Activated CD8-positive, alpha-beta T cell treated with anti-CD3 and anti-CD28 coated beads for 36 hours (primary cell): Measurements from ENCODE around the gene CEP41. TPM values are rescaled to one million over a fixed set of nuclear protein-coding genes. Genes with fewer than 3 reads are reported as not detected.

Experiments used
- ATAC-seq: fragments of 200-7000 bp; cut with Tn5 transposase; one replicate; pipeline ENCODE4 v1.10.0; 2021; ENCODE audit warnings: mild to moderate bottlenecking, moderate library complexity
- CTCF ChIA-PET: fragments of 350-600 bp; sonication (Branson Sonifier 250); formaldehyde crosslinking; loops from one replicate; lab custom pipeline; 2021; ENCODE audit warnings: antibody characterized with exemption; lab: Charles Lee
- POLR2A ChIA-PET: fragments of 350-600 bp; sonication (Branson Sonifier 250); formaldehyde crosslinking; loops from one replicate; lab custom pipeline; 2021; ENCODE audit warnings: antibody characterized with exemption; lab: Charles Lee
- DNase-seq: peaks from one replicate; pipeline ENCODE4 v3.0.0-alpha.2; 2020
- H3K27ac Mint-ChIP-seq: one replicate; pipeline ENCODE4 v1.8.0; 2021; ENCODE audit warnings: mild to moderate bottlenecking, mixed read lengths
- H3K27me3 Mint-ChIP-seq: one replicate; pipeline ENCODE4 v1.8.0; 2021; ENCODE audit warnings: mixed read lengths
- H3K36me3 Mint-ChIP-seq: one replicate; pipeline ENCODE4 v1.8.0; 2021; ENCODE audit warnings: low read depth, mixed read lengths
- H3K4me1 Mint-ChIP-seq: one replicate; pipeline ENCODE4 v1.8.0; 2021; ENCODE audit warnings: low read depth, mixed read lengths
- H3K4me3 Mint-ChIP-seq: one replicate; pipeline ENCODE4 v1.8.0; 2021; ENCODE audit warnings: mild to moderate bottlenecking, moderate library complexity, mixed read lengths
- H3K9me3 Mint-ChIP-seq: one replicate; pipeline ENCODE4 v1.8.0; 2021; ENCODE audit warnings: mixed read lengths
- intact Hi-C: fragments of 100-400 bp; cut with micrococcal nuclease; formaldehyde crosslinking; loops from one replicate; pipeline ENCODE4 v1.10.0; 2022
- total RNA-seq, 2 experiments: library from RNA; stranded (reverse); gene quantifications; one replicate each; pipeline ENCODE4 v1.2.3, GENCODE V29; 2021
- TF ChIP-seq, protein P1 (sequence below): fragments of 200-600 bp; IDR thresholded peaks from one replicate; pipeline ENCODE4 v1.8.0; 2022; ENCODE audit warnings: antibody characterized with exemption, mild to moderate bottlenecking

Gene CEP41, protein sequence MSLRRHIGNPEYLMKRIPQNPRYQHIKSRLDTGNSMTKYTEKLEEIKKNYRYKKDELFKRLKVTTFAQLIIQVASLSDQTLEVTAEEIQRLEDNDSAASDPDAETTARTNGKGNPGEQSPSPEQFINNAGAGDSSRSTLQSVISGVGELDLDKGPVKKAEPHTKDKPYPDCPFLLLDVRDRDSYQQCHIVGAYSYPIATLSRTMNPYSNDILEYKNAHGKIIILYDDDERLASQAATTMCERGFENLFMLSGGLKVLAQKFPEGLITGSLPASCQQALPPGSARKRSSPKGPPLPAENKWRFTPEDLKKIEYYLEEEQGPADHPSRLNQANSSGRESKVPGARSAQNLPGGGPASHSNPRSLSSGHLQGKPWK
- 10 to 100 TPM; 28.0 to 28.1 TPM for total RNA-seq

DNA sequence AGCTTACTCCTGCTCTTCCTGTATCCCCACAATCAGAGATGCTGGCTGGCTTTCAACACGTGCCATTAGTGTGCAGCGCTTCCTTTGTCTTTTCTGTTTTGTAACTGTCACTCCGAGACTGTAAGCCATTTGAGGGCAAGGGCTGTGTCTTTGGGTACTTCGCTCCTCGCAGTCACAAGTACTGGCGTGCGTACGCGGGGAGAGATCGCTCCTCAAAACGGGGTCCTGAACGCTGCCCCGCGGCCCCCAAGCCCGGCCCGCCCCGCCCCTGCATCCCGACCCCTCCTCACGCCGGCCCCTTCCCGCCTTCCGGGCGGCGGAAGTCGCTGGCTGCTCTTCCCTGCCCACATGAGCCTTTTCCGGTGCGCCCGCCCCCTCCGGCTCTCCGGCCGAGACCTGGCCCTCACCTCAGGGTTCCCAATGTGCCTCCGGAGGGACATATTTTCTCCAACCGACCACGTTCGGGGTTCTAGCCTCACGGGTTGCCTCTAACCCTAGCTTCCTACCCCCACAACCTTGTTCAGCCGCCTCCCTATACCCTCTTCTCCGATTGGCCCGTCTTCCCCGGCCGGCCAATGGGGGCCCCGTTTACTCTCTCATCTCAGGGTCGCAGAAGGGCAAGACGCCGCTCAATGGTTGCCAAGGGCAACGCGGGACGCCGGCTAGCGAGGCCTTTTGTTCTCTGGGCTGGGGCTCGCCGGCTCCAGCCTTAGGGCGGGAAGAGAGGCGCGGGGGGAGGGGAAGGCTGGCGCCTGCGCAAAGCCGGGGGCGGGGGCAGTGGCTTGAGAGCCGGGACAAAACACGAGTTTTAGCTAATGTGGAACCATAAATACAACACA is at the start of gene CEP41:
Gene CEP41 (minus strand): TSS at position 490 of the 839 bp plus-strand sequence. CDS start 50 bp downstream, at position 440.
- intact Hi-C loops, result no loop called here
- Mint-ChIP-seq H3K4me1 (peaks cover 49% of the 10 kb centered on the region), H3K4me3 (peak within 1 kb of the TSS; percentile 99), H3K36me3 (peaks cover 23% of the 10 kb centered on the region), H3K27ac (peak within 1 kb of the TSS; percentile 100), H3K27me3 (no peaks in the 10 kb centered on the region), H3K9me3 (peaks cover 2% of the 10 kb centered on the region)
- ATAC-seq (peak; percentile 96), DNase-seq (peak; percentile 98)
- TF ChIP-seq, protein P1, sequence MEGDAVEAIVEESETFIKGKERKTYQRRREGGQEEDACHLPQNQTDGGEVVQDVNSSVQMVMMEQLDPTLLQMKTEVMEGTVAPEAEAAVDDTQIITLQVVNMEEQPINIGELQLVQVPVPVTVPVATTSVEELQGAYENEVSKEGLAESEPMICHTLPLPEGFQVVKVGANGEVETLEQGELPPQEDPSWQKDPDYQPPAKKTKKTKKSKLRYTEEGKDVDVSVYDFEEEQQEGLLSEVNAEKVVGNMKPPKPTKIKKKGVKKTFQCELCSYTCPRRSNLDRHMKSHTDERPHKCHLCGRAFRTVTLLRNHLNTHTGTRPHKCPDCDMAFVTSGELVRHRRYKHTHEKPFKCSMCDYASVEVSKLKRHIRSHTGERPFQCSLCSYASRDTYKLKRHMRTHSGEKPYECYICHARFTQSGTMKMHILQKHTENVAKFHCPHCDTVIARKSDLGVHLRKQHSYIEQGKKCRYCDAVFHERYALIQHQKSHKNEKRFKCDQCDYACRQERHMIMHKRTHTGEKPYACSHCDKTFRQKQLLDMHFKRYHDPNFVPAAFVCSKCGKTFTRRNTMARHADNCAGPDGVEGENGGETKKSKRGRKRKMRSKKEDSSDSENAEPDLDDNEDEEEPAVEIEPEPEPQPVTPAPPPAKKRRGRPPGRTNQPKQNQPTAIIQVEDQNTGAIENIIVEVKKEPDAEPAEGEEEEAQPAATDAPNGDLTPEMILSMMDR, result no peak
- POLR2A ChIA-PET, result interaction anchor here (0.9 to 2.2 kb wide), 5 partner anchors 8 to 236 kb away, joined by 3 to 8 read pairs (median 4); partner anchors contain the start of gene TMEM209
- CTCF ChIA-PET, result interaction anchor here (0.7 kb wide), 1 partner anchor 18 kb away, joined by 3 read pairs; no protein-coding TSS in a partner anchor

DNA sequence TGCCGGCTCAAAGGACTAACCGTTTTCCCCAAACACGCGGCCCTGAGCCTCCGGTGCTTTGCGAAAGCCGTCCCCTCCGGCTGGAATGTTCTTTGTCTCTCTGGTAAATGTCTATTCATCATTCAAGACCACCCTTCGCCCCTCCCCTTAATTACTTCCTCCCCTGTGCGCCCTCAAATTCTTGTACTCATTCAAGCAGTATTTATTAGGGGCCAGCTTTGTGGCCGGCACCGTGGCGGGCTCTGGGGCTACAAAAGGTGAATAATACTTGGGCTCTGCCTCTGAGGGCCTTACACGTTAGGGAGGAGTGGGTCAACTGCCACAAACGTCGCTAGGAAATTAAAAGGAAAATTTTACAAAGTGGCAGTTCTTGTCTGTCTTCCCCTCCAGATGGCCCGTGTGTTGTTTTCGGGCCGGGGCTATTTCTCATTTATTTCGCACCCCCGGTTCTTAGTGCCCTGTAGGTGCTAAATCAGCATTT is 49.5 kb upstream of the CEP41 start:
- TF ChIP-seq, protein P1, result no peak
- Mint-ChIP-seq H3K9me3 (no peaks in the 10 kb centered on the region), H3K36me3 (peaks cover 3% of the 10 kb centered on the region), H3K27me3 (peaks cover 15% of the 10 kb centered on the region), H3K27ac (no peak overlapping the region), H3K4me3 (peak overlapping the region; percentile 57), H3K4me1 (peaks cover 25% of the 10 kb centered on the region)
- ATAC-seq (no peak), DNase-seq (no peak)
- intact Hi-C loops, result no loop called here
- CTCF ChIA-PET, result interaction anchor here (1.3 kb wide), 1 partner anchor 250 kb away, joined by 4 read pairs; no protein-coding TSS in a partner anchor
- POLR2A ChIA-PET, result no interaction called here

DNA sequence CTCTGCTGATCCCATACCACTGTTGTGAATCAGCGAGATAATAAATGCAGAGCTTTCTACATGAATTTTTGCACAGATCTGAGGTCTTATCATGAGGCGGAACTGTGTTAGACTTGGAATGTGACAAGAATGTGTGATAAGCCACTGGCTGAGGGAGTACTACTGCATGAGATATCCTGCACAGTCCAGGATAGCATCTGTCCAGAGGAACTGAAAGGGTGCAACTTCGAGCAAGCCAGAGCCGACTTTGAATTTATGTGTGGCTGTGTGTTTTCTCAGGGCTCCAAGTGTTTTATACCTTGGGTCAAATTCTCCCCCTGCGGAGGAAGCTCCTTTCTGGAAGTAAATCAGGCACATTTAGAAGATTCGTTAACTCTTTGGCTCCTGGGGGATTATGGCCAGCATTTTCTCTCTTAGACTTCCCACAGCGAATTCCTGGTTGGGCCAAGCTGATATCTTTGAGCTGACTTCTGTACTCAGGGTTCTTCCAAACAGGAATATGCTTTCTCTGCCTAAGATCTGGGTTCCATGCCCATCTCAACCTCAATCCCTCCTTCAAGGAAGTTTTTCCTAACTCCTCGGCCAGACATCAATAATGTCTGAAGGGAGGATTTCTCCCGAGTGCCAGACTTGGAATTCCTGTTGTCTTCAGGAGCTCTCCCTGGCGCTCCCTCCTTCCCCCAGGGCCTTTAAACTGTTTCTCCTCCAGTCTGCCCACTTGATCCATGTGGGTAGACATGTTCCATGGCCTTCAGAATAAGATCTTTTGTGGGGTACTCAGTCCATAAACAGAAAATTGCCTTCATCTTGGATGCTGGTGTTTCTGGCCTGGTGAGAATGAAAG is 48.5 kb upstream of the CEP41 start:
- Mint-ChIP-seq H3K36me3 (peaks cover 3% of the 10 kb centered on the region), H3K9me3 (no peaks in the 10 kb centered on the region), H3K27ac (no peak overlapping the region), H3K27me3 (peaks cover 22% of the 10 kb centered on the region), H3K4me1 (peaks cover 32% of the 10 kb centered on the region), H3K4me3 (no peak overlapping the region)
- CTCF ChIA-PET, result interaction anchor here (0.8 to 1.3 kb wide), 2 partner anchors 17 to 249 kb away, joined by 4 read pairs; no protein-coding TSS in a partner anchor
- intact Hi-C loops, result loop anchor here (10.0 kb wide), 2 partner anchors 235 to 245 kb away; no protein-coding TSS in a partner anchor
- ATAC-seq, result no peak
- no peak for DNase-seq
- TF ChIP-seq, protein P1, result no peak
- POLR2A ChIA-PET, result no interaction called here

DNA sequence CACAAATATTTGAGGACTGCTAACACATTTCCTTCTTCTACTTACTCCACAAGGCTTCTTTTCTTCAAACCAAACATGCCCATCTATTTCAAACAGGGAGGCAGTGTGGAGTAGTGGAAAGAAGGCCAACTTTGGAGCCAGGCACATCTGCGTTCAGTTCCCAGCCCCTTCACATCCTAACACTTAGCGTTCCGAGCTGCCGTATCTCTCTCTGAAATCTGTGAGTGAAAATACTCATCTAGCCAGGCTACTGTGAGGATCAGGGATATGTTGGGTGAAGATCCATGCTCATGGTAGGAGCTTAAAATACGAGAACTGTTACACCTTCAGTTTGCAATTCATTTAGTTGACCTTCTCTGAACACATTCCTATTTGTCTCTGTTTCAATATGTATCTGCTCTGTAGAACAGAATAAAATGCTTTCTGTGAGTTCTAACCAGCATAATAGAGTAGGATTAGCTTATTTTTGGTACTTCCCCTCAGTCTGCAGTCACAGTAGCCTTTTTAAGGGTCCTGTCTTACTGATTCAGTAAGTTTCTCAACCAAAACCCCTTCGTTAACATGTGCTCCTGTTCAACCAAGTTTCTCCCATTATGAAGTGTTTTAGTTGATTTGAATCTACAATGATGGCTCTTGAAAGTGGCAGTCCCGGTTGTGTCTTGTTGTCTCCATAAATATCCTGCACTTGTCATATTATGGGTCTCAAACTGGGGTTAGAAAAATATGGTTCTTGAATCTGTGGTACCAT is 47.8 kb upstream of the CEP41 start:
- DNase-seq, result no peak
- no peaks in the 10 kb centered on the region for H3K9me3 Mint-ChIP-seq
- intact Hi-C loops, result loop anchor here (10.0 kb wide), 2 partner anchors 236 to 244 kb away; no protein-coding TSS in a partner anchor
- no peak for ATAC-seq
- TF ChIP-seq, protein P1, result no peak
- no peak overlapping the region for H3K27ac Mint-ChIP-seq
- no peak overlapping the region for H3K4me3 Mint-ChIP-seq
- POLR2A ChIA-PET, result no interaction called here
- CTCF ChIA-PET, result interaction anchor here (1.5 to 1.6 kb wide), 2 partner anchors 179 to 249 kb away, joined by 3 to 6 read pairs; partner anchors contain the start of gene COPG2
- H3K27me3 Mint-ChIP-seq, result peaks cover 20% of the 10 kb centered on the region
- H3K36me3 Mint-ChIP-seq, result peaks cover 3% of the 10 kb centered on the region
- peaks cover 32% of the 10 kb centered on the region for H3K4me1 Mint-ChIP-seq
